ENCODE results near the gene MOXD1.
"Not testable (repeated sequence)": the region's sequence is repeated elsewhere in the genome, so short reads cannot be mapped to it uniquely, and the experiment has no call there.

MOXD1 gene

DNA sequence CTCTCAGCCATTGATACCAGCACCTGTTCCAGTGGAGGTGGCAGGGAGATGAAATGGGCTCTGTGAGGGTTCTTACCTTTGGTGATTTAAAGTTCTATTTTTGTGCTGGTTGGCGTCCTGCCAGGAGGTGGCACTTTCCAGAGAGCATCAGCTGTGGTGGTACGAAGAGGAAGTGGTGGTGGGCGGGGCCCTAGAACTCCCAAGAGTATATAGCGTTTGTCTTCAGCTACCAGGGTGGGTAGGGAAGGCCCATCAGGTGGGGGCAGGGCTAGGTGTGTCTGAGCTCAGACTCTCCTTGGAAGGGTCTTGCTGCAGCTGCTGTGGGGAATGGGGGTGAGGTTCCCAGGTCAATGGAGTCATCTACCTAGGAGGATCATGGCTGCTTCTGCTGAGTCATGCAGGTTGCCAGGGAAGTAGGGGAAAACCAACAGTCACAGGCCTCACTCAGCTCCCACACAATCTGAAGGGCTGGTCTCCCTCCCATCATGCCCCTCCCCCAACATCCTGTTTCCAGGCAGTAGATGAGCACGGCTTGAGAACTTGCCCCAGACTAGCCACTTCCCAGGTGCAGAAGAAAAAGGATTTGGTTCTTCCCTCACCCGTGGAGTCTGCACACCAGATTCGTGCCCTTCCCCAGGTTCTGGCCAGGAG is 46.6 kb downstream of the MOXD1 start:
- H3K4me3 ChIP-seq (ENCODE audit: low read depth, low read length) = no peak overlapping the region
- no peak for TF ChIP-seq CTCF (IDR thresholded peaks at IDR 0.05; ENCODE audit: borderline replicate concordance, insufficient read depth, low read depth, low read length)

DNA sequence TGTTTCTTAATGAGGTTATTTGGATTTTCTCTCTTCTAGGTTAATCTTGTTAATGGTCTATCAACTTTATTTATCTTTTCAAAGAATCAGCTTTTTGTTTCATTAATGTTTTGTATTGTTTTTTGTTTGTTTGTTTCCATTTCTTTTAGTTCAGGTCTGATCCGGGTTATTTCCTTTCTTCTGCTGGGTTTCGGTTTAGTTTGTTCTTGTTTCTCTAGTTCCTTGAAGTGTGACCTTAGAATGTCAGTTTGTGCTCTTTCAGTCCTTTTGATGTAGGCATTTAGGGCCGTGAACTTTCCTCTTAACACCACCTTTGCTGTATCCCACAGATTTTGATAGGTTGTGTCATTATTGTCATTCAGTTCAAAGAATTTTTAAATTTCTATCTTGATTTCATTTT is 49.3 kb downstream of the MOXD1 start:
- H3K4me3 ChIP-seq (ENCODE audit: low read depth, low read length) = not testable (repeated sequence)

GRCh38 chr6:132348231-132348630 is 53.0 kb downstream of the MOXD1 start:
- H3K4me3 ChIP-seq (ENCODE audit: low read depth, low read length) = no peak overlapping the region
- no peak for TF ChIP-seq CTCF (IDR thresholded peaks at IDR 0.05; ENCODE audit: borderline replicate concordance, insufficient read depth, low read depth, low read length)

GRCh38 chr6:132344811-132345210 is 56.5 kb downstream of the MOXD1 start:
- TF ChIP-seq CTCF (IDR thresholded peaks at IDR 0.05; ENCODE audit: borderline replicate concordance, insufficient read depth, low read depth, low read length) = no peak
- no peak overlapping the region for H3K4me3 ChIP-seq (ENCODE audit: low read depth, low read length)

- H3K4me3 ChIP-seq (ENCODE audit: low read depth, low read length) = no peak overlapping the region
Measured at GRCh38 chr6:132341646-132342045, 59.6 kb downstream of the MOXD1 start.

DNA sequence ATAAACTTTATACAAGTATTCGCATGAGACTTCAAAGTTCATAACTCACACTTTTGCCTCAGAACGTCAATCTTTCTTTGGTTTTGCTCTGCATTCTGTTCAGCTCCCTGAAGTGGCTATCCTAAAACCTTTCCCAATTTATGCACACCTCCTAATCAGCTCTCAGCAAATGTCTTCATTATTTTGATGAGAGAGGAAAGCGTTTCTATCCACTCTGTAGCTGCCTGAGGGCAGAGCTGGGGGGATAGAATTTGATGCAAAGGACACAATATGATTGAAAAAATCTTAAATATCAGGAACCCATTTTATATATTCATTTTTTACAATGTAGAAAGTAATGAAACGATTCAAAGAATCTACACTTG is 66.8 kb downstream of the MOXD1 start:
- no peak for TF ChIP-seq CTCF (IDR thresholded peaks at IDR 0.05; ENCODE audit: borderline replicate concordance, insufficient read depth, low read depth, low read length)
- no peak overlapping the region for H3K4me3 ChIP-seq (ENCODE audit: low read depth, low read length)

More at GRCh38 chr6:132341646-132342045, 59.6 kb downstream of the MOXD1 start:
- TF ChIP-seq CTCF (IDR thresholded peaks at IDR 0.05; ENCODE audit: borderline replicate concordance, insufficient read depth, low read depth, low read length) = no peak

DNA sequence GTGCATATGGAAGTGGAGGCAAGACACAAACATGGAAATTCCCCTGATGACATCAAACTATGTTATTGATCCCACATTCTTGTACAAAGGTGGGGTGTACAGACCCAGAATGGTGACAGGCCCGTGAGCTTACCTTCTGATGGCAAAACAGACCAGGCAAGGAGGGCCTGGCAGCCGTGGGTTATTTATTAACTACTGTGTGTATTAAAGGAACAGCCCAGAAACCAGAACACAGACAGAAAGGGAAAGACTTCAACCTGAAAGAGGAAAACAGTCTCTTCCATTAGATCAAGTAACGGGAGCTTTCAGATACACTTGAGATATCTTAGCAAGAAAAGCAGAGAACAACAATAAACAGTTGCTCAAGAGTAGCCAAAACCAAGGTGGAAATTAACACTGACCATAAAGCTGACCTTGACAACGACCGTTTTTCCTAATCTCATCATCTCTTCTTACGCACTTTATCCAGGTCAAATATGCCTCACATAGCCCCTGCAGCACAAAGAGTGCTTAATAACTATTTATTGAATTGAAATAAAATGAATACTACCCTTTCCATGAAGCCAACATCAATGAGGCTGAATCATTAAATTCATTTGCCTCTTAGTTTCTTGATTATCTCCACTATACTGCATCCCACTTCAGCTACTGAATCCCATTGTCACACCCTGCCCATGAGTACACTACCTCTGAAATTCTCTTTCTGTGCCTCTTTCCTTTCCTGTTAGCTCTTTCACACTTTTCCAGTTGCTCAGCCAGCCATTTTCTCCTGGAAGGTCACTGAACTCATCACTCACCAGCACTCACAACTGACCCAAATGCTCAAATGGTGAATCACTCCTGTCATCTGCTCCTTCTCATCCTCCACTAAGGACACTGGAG is 67.4 kb downstream of the MOXD1 start:
- no peak overlapping the region for H3K4me3 ChIP-seq (ENCODE audit: low read depth, low read length)
- no peak for TF ChIP-seq CTCF (IDR thresholded peaks at IDR 0.05; ENCODE audit: borderline replicate concordance, insufficient read depth, low read depth, low read length)

All from GM12875 (cell line).